ENCODE measurements around the gene IRX5. TPM values are rescaled to one million over a fixed set of nuclear protein-coding genes. Genes with fewer than 3 reads are reported as not detected.

Gene IRX5
- total RNA-seq, 1 experiment from 2014 or later = 13.1 TPM

DNA sequence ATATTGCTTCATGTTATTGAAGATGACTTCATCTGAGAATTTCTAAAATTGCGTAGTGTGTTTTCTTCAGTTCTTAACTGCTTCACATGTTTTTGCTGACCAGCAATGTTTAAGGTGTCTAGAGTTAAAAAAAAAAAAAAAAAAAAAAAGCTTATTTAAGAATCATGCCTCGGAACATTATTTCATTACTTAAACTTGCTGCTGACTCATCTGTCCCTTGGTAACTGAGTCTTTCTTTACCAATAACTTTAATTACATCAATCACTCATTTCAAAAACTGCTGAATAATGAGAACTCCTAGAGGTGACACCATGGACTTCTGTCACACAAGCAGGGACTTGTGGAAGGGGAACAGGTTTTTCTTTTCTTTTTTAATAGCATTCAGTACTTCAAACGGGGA, 16.2 kb downstream of the IRX5 start:
- no peak for DNase-seq (ENCODE audit: low read depth)

- DNase-seq (ENCODE audit: low read depth) = no peak
These were observed 17.0 kb downstream of the IRX5 start for GRCh38 chr16:54947616-54948015.

- no peak for DNase-seq (ENCODE audit: low read depth)
These were observed 21.5 kb downstream of the IRX5 start for GRCh38 chr16:54952195-54952594.

DNA sequence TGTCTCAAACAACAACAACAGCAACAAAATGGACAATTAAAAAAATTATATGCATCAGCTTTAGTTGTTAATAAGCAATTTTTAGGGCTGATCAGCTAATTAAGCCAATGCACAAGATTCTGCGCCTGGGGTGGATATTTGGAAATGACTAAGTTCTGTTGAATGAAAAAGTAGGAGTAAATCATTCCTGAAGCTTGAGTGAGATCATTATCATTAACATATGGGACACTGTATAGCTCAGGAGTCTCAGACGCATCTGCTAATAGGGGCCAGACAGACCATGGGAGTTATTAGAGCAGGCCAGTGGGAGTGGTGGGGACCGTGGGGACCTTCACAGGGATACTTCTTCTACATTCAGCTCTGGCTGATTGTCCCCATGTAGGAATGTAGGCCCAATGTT, 22.8 kb downstream of the IRX5 start:
- DNase-seq (ENCODE audit: low read depth) = no peak

DNA sequence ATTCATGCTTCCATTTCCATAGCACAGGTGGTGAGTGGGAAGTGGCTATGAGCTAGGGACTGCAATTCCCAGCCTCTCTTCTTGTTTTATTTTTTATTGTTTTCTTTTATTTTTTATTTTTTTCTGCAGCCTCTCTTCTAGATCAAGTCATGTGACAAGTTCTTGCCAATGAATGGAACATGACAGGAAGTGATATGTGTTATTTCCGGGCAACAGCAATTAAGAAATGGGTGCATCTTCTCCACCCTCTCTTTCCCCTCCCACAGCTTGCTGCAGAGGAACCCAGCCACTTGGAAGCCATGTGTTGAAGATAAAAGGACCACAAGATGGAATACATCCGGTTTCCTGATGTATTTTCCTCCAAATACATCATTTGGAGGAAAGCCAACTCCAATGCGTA, 23.6 kb downstream of the IRX5 start:
- DNase-seq (ENCODE audit: low read depth) = no peak

DNA sequence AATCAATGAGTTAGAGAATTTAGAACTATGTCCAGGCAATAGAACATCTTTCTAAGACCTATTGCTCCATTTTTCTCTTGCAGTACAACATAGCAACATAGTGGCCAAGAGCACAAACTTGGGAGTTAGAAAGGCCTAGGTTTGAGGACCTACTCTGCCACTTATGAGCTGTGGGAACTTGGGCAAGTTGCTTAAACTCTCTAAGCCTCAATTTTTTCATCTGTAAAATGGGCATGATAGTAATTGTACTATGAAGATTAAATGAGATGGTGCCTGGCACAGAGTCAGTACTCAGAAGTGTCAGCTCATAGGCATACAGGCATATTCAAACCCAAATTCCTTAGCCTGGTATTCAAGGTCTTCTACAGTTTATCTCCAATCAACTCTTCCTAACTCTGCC, 25.1 kb downstream of the IRX5 start:
- no peak for DNase-seq (ENCODE audit: low read depth)

DNA sequence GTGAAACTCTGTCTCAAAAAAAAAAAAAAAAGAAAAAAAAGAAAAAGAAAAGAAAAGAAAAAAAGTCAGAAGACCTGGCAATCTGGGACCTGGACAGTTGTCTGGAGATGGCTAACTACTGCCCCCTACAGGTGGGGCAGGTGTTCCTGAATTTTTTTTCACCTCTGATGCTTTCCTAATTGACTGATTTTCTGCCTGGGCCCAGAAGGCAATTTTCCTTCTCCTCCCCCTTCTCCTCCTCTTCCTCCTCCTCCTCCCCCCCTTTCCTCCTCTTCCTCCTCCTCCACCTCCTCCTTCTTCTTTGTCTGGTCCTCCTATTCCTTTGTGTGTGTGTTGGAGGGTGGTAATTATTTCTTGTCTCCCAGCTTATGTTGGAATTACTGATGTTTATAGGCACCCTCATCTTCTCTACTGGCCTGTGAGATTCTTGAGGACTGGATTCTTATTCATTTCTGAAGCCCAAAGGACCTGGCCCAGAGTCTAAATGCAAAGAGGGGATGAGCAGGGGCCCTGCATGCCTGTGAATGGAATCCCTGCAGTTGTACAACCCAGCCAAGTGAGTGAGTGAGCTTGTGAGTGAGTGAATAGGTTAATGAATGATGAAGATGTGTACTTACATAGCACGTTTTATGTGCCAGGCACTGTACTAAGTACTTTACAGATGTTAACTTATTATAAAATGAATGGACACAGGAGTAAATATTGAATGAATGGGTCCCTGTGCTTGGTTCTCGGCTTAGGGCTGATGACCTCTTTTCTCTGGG, 26.9 kb downstream of the IRX5 start:
- no peak for DNase-seq (ENCODE audit: low read depth)

- DNase-seq (ENCODE audit: low read depth) = no peak
These were observed 31.4 kb downstream of the IRX5 start for GRCh38 chr16:54962045-54962444.

DNA sequence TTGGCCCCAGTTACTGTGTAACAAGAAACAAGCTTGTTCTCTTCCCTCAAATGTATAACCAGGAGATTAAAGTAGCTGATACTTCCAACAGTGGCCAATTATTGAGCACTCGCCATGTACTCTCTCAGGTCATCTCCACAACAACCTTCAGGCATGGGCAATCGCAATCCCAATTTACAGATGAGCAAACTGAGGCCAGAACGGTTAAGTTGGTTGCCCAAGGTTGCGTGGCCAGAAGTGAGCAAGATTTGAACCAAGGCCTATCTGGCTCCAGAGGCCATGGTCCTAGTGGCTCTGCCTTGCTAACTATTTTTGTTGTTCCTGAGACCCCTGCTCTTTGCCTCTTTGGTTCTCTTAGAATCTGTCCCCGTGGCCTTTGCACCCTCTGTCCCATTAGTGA, 33.6 kb downstream of the IRX5 start:
- no peak for DNase-seq (ENCODE audit: low read depth)

- no peak for DNase-seq (ENCODE audit: low read depth)
These were observed 34.8 kb downstream of the IRX5 start for GRCh38 chr16:54965464-54965863.

- DNase-seq (ENCODE audit: low read depth) = no peak
These were observed 37.3 kb downstream of the IRX5 start for GRCh38 chr16:54968011-54968410.

DNA sequence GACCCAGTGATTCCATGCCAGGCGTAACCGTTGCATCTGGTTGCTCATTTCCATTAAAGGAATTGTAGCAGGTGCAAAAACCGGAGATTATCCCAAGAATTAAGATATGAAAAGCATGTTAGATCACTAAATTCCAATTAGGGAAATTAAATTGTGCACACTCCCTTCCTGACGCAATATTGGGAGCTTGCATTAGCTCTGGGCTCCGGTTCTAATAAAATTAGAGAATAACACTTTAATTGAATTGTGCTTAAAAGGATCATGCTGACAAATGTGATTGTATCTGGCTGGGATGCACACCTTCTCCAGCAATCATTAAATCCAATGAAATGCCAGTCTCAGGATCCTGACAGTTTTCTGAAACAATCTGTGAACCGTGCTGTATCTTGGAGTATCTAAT, 38.1 kb downstream of the IRX5 start:
- DNase-seq (ENCODE audit: low read depth) = no peak

GRCh38 chr16:54970016-54970415, 39.4 kb downstream of the IRX5 start:
- DNase-seq (ENCODE audit: low read depth) = no peak

DNA sequence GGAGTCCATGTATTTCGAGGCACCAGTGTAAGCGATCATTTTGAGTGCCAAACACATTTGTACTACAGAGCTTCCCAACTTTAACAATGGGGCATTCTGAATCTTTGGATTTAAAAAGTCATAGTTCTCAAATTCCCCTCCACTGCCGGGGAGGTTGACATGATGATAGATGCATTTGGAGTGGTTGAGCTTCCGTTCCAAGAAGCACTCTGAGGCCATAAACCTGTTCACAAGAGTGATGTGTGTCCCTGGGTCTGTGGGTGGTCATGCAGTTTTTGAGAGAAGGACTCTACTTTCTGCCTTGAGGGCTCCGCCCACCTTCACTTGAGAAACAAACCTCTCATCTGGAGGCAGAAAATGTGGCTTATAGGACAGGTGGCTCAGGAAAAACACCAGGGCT, 43.7 kb downstream of the IRX5 start:
- DNase-seq (ENCODE audit: low read depth) = no peak

- peak; percentile 86 for DNase-seq (ENCODE audit: low read depth)
These were observed 46.1 kb downstream of the IRX5 start for GRCh38 chr16:54976651-54977200.

DNA sequence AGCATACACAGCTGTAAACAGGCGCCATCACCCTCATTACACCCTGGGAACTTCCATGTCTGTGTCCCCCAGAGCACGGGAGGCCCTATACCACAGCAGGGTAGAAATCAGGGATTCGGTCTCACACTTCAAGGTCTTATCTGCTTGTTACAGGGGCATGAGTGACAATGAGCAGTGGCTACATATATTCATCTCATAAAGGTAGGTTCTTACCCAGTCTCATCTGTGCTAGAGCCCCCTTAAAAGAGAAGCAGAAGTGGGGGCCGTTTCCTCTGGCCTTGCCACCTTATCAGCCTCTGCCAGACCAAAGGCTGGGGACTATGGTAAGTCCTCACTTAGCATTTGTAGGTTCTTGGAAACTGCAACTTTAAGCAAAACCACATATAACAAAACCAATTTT, 46.5 kb downstream of the IRX5 start:
- no peak for DNase-seq (ENCODE audit: low read depth)

DNA sequence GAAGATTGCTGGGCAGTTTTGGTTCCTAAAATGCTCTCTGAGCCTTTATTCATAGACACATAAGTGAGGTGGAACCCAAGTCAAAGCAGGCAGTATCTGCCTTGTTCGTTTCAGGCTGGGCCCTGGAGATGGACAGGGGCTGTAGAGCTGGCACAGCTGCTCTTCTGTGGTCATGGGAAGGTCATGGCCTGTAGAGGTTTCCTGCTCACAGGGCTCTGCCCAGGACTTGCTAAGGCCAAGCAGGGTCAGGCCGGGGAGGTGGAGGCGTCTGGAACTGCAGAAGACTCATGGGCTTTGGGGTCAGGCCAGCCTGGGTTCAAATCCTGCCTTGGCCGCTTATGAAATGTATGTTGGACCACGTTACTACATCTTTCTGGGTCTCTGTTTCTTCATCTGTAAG, 50.2 kb downstream of the IRX5 start:
- peak; percentile 81 for DNase-seq (ENCODE audit: low read depth)

All from LHCN-M2 (cell line).